Thoracic aorta (tissue), 2 donors: ENCODE results near the gene TMEM150A. TPM values are rescaled to one million over a fixed set of nuclear protein-coding genes. Genes with fewer than 3 reads are reported as not detected.

Source experiments
- ATAC-seq: fragments of 150-250 bp; one replicate; pipeline ENCODE4 v1.8.0; 2017; ENCODE audit warnings: low read depth; ENCODE audit not compliant: insufficient number of reproducible peaks, low FRiP score
- DNase-seq: peaks from one replicate; pipeline ENCODE4 v3.0.0-alpha.2; 2020; ENCODE audit warnings: low spot score
- H3K27ac ChIP-seq, 2 donors: fragments of 200-600 bp; sonication (generic); 1 replicate in 1 of 2; 2 replicates in 1 of 2; pipeline ENCODE4 v1.5.1; 2016; ENCODE audit warnings: mild to moderate bottlenecking in 2 of 2, moderate library complexity in 2 of 2
- H3K27me3 ChIP-seq: fragments of 200-600 bp; sonication (generic); replicated peaks from 2 replicates; pipeline ENCODE4 v1.6.0; 2016; ENCODE audit warnings: mild to moderate bottlenecking; ENCODE audit not compliant: insufficient read depth
- H3K36me3 ChIP-seq: fragments of 200-600 bp; sonication (generic); one replicate; pipeline ENCODE4 v1.5.1; 2016
- H3K4me1 ChIP-seq, 2 donors: fragments of 200-600 bp; sonication (generic); 1 replicate in 1 of 2; 2 replicates in 1 of 2; pipeline versions ENCODE4 v1.5.1 to v1.6.0; 2016; ENCODE audit warnings: low read depth in 2 of 2, mild to moderate bottlenecking in 1 of 2; ENCODE audit not compliant: control insufficient read depth in 1 of 2
- H3K4me3 ChIP-seq: fragments of 200-600 bp; sonication (generic); 2 replicates; pipeline ENCODE4 v1.5.1; 2016; ENCODE audit warnings: mild to moderate bottlenecking
- H3K9me3 ChIP-seq: fragments of 200-600 bp; sonication (generic); 2 replicates; pipeline ENCODE4 v1.5.1; 2016
- total RNA-seq, 2 donors: library from RNA; depleted of rRNA; stranded (reverse); fragments of >200 nt; gene quantifications; one replicate each; pipeline versions ENCODE4 v1.1.0 to v1.2.3, GENCODE V29; 2016
- TF ChIP-seq, protein P1 (sequence below): fragments of 200-600 bp; sonication (generic); IDR thresholded peaks from one replicate; pipeline ENCODE4 v1.5.1; 2019; ENCODE audit warnings: antibody characterized with exemption

TMEM150A gene, protein sequence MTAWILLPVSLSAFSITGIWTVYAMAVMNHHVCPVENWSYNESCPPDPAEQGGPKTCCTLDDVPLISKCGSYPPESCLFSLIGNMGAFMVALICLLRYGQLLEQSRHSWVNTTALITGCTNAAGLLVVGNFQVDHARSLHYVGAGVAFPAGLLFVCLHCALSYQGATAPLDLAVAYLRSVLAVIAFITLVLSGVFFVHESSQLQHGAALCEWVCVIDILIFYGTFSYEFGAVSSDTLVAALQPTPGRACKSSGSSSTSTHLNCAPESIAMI
- 10 to 100 TPM; 25.7 to 26.3 TPM for total RNA-seq

DNA sequence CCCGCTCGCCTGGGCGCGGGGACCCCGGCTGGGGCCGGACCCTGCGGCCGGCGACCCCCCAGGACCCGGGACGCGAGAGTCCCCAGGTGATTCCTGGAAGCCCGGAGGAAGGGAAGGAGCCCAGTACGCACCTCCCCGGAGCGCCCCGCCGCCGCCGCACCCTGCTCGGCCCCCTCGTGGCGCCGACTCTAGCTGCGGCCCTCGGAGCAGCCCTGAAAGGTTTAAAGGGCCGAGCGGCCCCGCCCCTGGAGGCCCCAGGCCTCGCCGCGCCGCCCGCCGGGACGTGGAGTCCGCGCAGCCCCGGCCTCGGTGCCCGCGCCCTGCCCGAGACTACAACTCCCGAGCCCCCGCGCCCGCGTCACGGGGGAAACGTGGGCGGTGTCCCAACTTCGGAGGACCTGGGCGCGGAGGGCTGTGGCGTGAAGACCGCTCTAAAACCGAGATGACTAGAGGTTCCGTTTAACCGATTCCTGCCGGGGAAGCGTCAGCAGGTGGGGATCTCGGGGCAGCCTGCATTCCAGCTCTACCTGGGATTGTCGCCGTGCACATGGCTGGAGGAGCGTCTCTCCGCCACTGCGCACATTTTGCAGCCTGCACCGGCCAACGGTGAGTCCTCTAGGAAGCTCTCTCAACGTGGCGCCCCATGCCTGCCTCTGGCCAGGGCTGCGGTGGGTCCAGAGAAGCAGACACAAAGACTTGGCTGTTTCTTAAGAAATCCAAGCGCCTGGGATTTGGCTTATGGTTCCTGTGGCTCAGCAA lies at the start of gene TMEM150A:
TSS of gene TMEM150A (minus strand) at position 223 of the 759 bp plus-strand sequence. CDS start 750 bp downstream, outside the sequence.
- Histone ChIP-seq H3K36me3 (peaks cover 15% of the 10 kb centered on the region), H3K9me3 (no peaks in the 10 kb centered on the region), H3K4me3 (peak within 1 kb of the TSS; percentile 80), H3K27ac (peak within 1 kb of the TSS; percentile 81 to 85), H3K4me1 (peaks cover 34 to 54% of the 10 kb centered on the region in 2 donors), H3K27me3 (no peaks in the 10 kb centered on the region)
- TF ChIP-seq, protein P1, sequence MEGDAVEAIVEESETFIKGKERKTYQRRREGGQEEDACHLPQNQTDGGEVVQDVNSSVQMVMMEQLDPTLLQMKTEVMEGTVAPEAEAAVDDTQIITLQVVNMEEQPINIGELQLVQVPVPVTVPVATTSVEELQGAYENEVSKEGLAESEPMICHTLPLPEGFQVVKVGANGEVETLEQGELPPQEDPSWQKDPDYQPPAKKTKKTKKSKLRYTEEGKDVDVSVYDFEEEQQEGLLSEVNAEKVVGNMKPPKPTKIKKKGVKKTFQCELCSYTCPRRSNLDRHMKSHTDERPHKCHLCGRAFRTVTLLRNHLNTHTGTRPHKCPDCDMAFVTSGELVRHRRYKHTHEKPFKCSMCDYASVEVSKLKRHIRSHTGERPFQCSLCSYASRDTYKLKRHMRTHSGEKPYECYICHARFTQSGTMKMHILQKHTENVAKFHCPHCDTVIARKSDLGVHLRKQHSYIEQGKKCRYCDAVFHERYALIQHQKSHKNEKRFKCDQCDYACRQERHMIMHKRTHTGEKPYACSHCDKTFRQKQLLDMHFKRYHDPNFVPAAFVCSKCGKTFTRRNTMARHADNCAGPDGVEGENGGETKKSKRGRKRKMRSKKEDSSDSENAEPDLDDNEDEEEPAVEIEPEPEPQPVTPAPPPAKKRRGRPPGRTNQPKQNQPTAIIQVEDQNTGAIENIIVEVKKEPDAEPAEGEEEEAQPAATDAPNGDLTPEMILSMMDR, result peak; percentile 57
- ATAC-seq (peak; percentile 91), DNase-seq (peak; percentile 83)

DNA sequence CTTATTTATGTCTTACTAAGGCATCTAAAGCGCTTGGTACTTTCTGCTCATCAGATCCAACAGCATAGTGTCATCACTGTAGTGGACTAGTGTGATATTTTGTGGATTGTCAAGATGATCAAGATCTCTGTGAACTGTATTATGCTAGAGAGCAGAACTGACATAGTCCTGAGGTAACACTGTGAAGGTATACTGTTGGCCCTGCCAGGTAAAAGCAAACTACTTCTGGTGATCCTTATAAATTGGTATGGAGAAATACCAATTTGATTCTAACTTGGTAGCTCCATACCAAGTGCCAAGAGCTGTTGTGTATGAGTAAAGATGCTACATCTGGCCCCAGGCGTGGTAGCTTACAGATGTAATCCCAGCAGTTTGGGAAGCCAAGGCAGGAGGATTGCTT lies 49.6 kb upstream of the TMEM150A start:
- ATAC-seq (no peak), DNase-seq (no peak)
- H3K4me3 ChIP-seq, result no peak overlapping the region
- H3K9me3 ChIP-seq, result no peaks in the 10 kb centered on the region
- peaks cover 40% of the 10 kb centered on the region for H3K36me3 ChIP-seq
- peaks cover 0 to 5% of the 10 kb centered on the region in 2 donors for H3K4me1 ChIP-seq
- no peaks in the 10 kb centered on the region for H3K27me3 ChIP-seq
- TF ChIP-seq, protein P1, result no peak
- no peak overlapping the region for H3K27ac ChIP-seq

DNA sequence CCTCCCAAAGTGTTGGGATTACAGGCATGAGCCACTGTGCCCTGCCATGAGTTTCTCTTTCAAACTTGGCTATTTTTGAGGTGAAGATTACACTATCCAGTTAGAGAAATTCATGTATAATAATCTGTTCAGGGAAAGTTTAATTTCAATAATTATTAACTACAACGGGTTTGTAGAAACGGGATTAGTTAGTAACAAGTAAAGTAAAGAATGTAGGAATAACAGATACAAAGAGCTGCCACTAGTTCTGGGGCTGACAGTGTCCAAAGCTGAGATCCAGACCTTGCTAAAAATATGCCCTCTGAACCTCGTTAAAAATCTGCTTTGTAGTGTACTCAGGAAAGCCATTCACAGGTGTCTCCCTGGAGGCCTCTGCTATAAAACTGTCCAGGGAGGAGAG lies 48.6 kb upstream of the TMEM150A start:
- H3K9me3 ChIP-seq, result no peaks in the 10 kb centered on the region
- no peak overlapping the region for H3K4me3 ChIP-seq
- DNase-seq (no peak), ATAC-seq (no peak)
- H3K36me3 ChIP-seq, result peaks cover 47% of the 10 kb centered on the region
- TF ChIP-seq, protein P1, result no peak
- peaks cover 0 to 5% of the 10 kb centered on the region in 2 donors for H3K4me1 ChIP-seq
- no peak overlapping the region for H3K27ac ChIP-seq
- H3K27me3 ChIP-seq, result no peaks in the 10 kb centered on the region

DNA sequence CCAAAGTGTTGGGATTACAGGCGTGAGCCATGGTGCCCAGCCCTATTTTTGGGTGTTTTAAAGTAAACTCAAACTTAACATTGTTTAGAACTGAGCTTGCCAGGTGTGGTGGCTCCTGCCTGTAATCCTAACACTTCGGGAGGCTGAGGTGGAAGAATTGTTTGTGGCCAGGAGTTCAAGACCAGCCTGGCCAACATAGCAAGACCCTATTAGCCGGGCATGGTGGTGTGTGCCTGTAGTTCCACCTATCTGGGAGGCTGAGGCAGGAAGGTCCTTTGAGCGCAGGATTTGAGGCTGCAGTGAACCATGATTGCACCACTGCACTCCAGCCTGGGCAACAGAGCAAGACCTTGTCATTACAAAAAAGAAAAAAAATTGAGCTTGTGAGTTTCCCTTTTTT lies 48.0 kb upstream of the TMEM150A start:
- H3K9me3 ChIP-seq, result no peaks in the 10 kb centered on the region
- peak overlapping the region in 1 of 2 donors; percentile 52 for H3K27ac ChIP-seq
- no peaks in the 10 kb centered on the region for H3K27me3 ChIP-seq
- peaks cover 53% of the 10 kb centered on the region for H3K36me3 ChIP-seq
- no peak overlapping the region for H3K4me3 ChIP-seq
- H3K4me1 ChIP-seq, result peaks cover 0 to 5% of the 10 kb centered on the region in 2 donors
- no peak for ATAC-seq
- no peak for DNase-seq
- TF ChIP-seq, protein P1, result no peak
